Liver (tissue), 9 donors: ENCODE data around the gene JCAD. TPM values are rescaled to one million over a fixed set of nuclear protein-coding genes. Genes with fewer than 3 reads are reported as not detected.
A peak's percentile ranks its signal among the peaks of the same experiment; 100 is the strongest.

Source experiments
- DNase-seq: peaks from one replicate; pipeline ENCODE4 v3.0.0-alpha.2; 2017; ENCODE audit warnings: low spot score
- H3K27ac ChIP-seq, 2 donors: one replicate each; pipeline ENCODE4 v1.7.0; 2013; ENCODE audit warnings: inconsistent platforms in 2 of 2, low read length in 2 of 2, control low read depth in 1 of 2, low read depth in 1 of 2, mild to moderate bottlenecking in 1 of 2
- H3K27me3 ChIP-seq, 4 donors: one replicate each; pipeline versions ENCODE4 v1.6.1 to v1.7.0; 2013; ENCODE audit warnings: low read length in 3 of 4, inconsistent platforms in 1 of 4, mild to moderate bottlenecking in 1 of 4, moderate library complexity in 1 of 4; ENCODE audit not compliant: control insufficient read depth in 4 of 4, insufficient read depth in 4 of 4
- H3K36me3 ChIP-seq, 4 donors: one replicate each; pipeline versions ENCODE4 v1.6.1 to v1.7.0; 2013; ENCODE audit warnings: low read length in 3 of 4, mild to moderate bottlenecking in 3 of 4, low read depth in 1 of 4, moderate library complexity in 1 of 4; ENCODE audit not compliant: control insufficient read depth in 4 of 4, insufficient read depth in 3 of 4
- H3K4me1 ChIP-seq, 4 donors: one replicate each; pipeline versions ENCODE4 v1.6.1 to v1.7.0; 2013; ENCODE audit warnings: low read length in 3 of 4, mild to moderate bottlenecking in 3 of 4, moderate library complexity in 1 of 4; ENCODE audit not compliant: control insufficient read depth in 4 of 4, insufficient read depth in 4 of 4
- H3K4me3 ChIP-seq, 3 donors: one replicate each; pipeline versions ENCODE4 v1.6.1 to v1.7.0; 2013; ENCODE audit warnings: low read length in 3 of 3, control low read depth in 1 of 3, low read depth in 1 of 3, mild to moderate bottlenecking in 1 of 3
- H3K9ac ChIP-seq, 2 donors: one replicate each; pipeline ENCODE4 v1.7.0; 2013; ENCODE audit warnings: low read length in 2 of 2, mild to moderate bottlenecking in 2 of 2, moderate library complexity in 2 of 2, control low read depth in 1 of 2, low read depth in 1 of 2
- H3K9me3 ChIP-seq, 4 donors: one replicate each; pipeline versions ENCODE4 v1.6.1 to v1.7.0; 2013; ENCODE audit warnings: low read length in 3 of 4; ENCODE audit not compliant: control insufficient read depth in 4 of 4
- ATF3 ChIP-seq: IDR thresholded peaks from 2 replicates; pipeline ENCODE4 v1.6.1; 2016; ENCODE audit warnings: antibody characterized with exemption
- CTCF ChIP-seq: fragments of 150-350 bp; IDR thresholded peaks from 2 replicates; pipeline ENCODE4 v1.5.1; 2017; ENCODE audit warnings: improper control_type of control experiment, low read depth, low read length; ENCODE audit not compliant: missing input control
- EGR1 ChIP-seq, 2 donors: IDR thresholded peaks; 2 replicates each; pipeline ENCODE4 v1.6.1; 2016 to 2018; ENCODE audit warnings: antibody characterized with exemption in 2 of 2, low read depth in 2 of 2
- FOXA1 ChIP-seq: IDR thresholded peaks from 2 replicates; pipeline ENCODE4 v1.6.1; 2016; ENCODE audit warnings: antibody characterized with exemption
- FOXA2 ChIP-seq: IDR thresholded peaks from 2 replicates; pipeline ENCODE4 v1.6.1; 2016; ENCODE audit warnings: antibody characterized with exemption
- GABPA ChIP-seq, 2 donors: IDR thresholded peaks in 1 of 2; conservative IDR thresholded peaks in 1 of 2; 2 replicates each; pipeline ENCODE4 v1.6.1; 2016; ENCODE audit warnings: antibody characterized with exemption in 2 of 2, mild to moderate bottlenecking in 1 of 2, moderate library complexity in 1 of 2
- HNF4A ChIP-seq, 2 donors: conservative IDR thresholded peaks; 2 replicates each; pipeline ENCODE4 v1.6.1; 2016; ENCODE audit warnings: antibody characterized with exemption in 2 of 2, mild to moderate bottlenecking in 2 of 2
- HNF4G ChIP-seq: IDR thresholded peaks from 2 replicates; pipeline ENCODE4 v1.6.1; 2016; ENCODE audit warnings: antibody characterized with exemption
- JUND ChIP-seq, 2 donors: IDR thresholded peaks; 2 replicates each; pipeline ENCODE4 v1.6.1; 2016; ENCODE audit warnings: antibody characterized with exemption in 2 of 2
- MAX ChIP-seq: IDR thresholded peaks from 2 replicates; pipeline ENCODE4 v1.6.1; 2016; ENCODE audit warnings: antibody characterized with exemption
- REST ChIP-seq: IDR thresholded peaks from 2 replicates; pipeline ENCODE4 v1.6.1; 2016; ENCODE audit warnings: antibody characterized with exemption, mild to moderate bottlenecking
- SP1 ChIP-seq: IDR thresholded peaks from 2 replicates; pipeline ENCODE4 v1.6.1; 2018; ENCODE audit warnings: antibody characterized with exemption, mild to moderate bottlenecking
- TAF1 ChIP-seq: conservative IDR thresholded peaks from 2 replicates; pipeline ENCODE4 v1.6.1; 2016; ENCODE audit warnings: antibody characterized with exemption, mild to moderate bottlenecking
- YY1 ChIP-seq: IDR thresholded peaks from 2 replicates; pipeline ENCODE4 v1.6.1; 2016; ENCODE audit warnings: antibody characterized with exemption, mild to moderate bottlenecking
- ZBTB33 ChIP-seq: IDR thresholded peaks from 2 replicates; pipeline ENCODE4 v1.6.1; 2016; ENCODE audit warnings: antibody characterized with exemption
- WGBS: extraction: QIAGEN DNeasy Blood & Tissue Kit; methylation state at CpG from one replicate; pipeline ENCODE4 v1.1.7; 2013; 5-methylcytosine and 5-hydroxymethylcytosine counted together
- polyA plus RNA-seq, 2 donors: library from polyadenylated mRNA; stranded (reverse) in 1 of 2; unstranded in 1 of 2; fragments of 200-250 nt in 1 of 2; fragments of >200 nt in 1 of 2; fragmentation: Nextera tagmentation in 1 of 2; extraction: Ambion mirVana in 1 of 2; gene quantifications; one replicate each; pipeline versions ENCODE4 v1.2.1 to v1.2.3, GENCODE V29; 2013 to 2015
- total RNA-seq, 2 donors: library from RNA; depleted of rRNA; stranded (reverse); fragments of >200 nt; gene quantifications; one replicate each; pipeline ENCODE4 v1.2.3, GENCODE V29; 2014
- donor health status: healthy.
- donor health status: healthy.
- donor health status: healthy.
- donor health status: healthy.
- donor health status: healthy.

JCAD gene
- total and polyA plus RNA-seq, 4 donors, result 0.77 to 3.2 (median 1.1) TPM

GRCh38 chr10:30058570-30059132 lies 735 bp downstream of the JCAD start:
- no peaks in the 10 kb centered on the region for H3K9me3 ChIP-seq
- peaks cover 0 to 8% (median 4%) of the 10 kb centered on the region in 4 donors for H3K4me1 ChIP-seq
- TF ChIP-seq SP1 (no peak), GABPA (IDR thresholded peaks at IDR 0.05 in 1 of 2, conservative IDR thresholded peaks at IDR 0.05 in 1 of 2) (no peak), ZBTB33 (no peak), MAX (no peak), JUND (IDR thresholded peaks at IDR 0.05) (no peak), HNF4A (conservative IDR thresholded peaks at IDR 0.05) (no peak), EGR1 (IDR thresholded peaks at IDR 0.05; ENCODE audit: low read depth in 2 of 2) (no peak), REST (no peak), HNF4G (no peak)
- no peak overlapping the region for H3K9ac ChIP-seq
- H3K27ac ChIP-seq, result peak overlapping the region; percentile 6 to 46
- 26% methylated on average over 48 of the region's 48 CpGs for WGBS
- H3K27me3 ChIP-seq, result no peaks in the 10 kb centered on the region
- no peaks in the 10 kb centered on the region for H3K36me3 ChIP-seq
- no peak for DNase-seq
- H3K4me3 ChIP-seq, result peak overlapping the region; percentile 29 to 74 (median 61)

- Histone ChIP-seq H3K27ac (peak overlapping the region; percentile 6 to 46), H3K27me3 (no peaks in the 10 kb centered on the region), H3K4me1 (peaks cover 0 to 8% (median 4%) of the 10 kb centered on the region in 4 donors), H3K9ac (no peak overlapping the region), H3K9me3 (no peaks in the 10 kb centered on the region), H3K36me3 (no peaks in the 10 kb centered on the region), H3K4me3 (peak overlapping the region in 1 of 3 donors; percentile 74)
- no peak for DNase-seq
- WGBS, result 81% methylated on average over 13 of the region's 13 CpGs
- TF ChIP-seq GABPA (IDR thresholded peaks at IDR 0.05 in 1 of 2, conservative IDR thresholded peaks at IDR 0.05 in 1 of 2) (no peak), ATF3 (no peak), EGR1 (IDR thresholded peaks at IDR 0.05; ENCODE audit: low read depth in 2 of 2) (no peak), MAX (no peak), YY1 (no peak), FOXA2 (no peak), REST (no peak), HNF4G (no peak), HNF4A (conservative IDR thresholded peaks at IDR 0.05) (no peak), JUND (IDR thresholded peaks at IDR 0.05) (no peak), CTCF (no peak), TAF1 (no peak), FOXA1 (no peak), ZBTB33 (no peak), SP1 (no peak)
Measured at GRCh38 chr10:30057894-30058556, 1.4 kb downstream of the JCAD start.
